ENCODE data around the gene SERPINI1.

SERPINI1 gene

GRCh38 chr3:167808910-167809309 lies 73.4 kb downstream of the SERPINI1 start:
- H3K4me3 ChIP-seq (ENCODE audit: low read depth, low read length) = no peak overlapping the region
- no peak for TF ChIP-seq CTCF (IDR thresholded peaks at IDR 0.05; ENCODE audit: insufficient read depth, low read depth, low read length, missing control alignments)
- no peak for DNase-seq (ENCODE audit: low read depth)

- no peak overlapping the region for H3K4me3 ChIP-seq (ENCODE audit: low read depth, low read length)
- TF ChIP-seq CTCF (IDR thresholded peaks at IDR 0.05; ENCODE audit: insufficient read depth, low read depth, low read length, missing control alignments) = no peak
- DNase-seq (ENCODE audit: low read depth) = no peak
Observed at GRCh38 chr3:167810236-167810635, 74.7 kb downstream of the SERPINI1 start.

DNA sequence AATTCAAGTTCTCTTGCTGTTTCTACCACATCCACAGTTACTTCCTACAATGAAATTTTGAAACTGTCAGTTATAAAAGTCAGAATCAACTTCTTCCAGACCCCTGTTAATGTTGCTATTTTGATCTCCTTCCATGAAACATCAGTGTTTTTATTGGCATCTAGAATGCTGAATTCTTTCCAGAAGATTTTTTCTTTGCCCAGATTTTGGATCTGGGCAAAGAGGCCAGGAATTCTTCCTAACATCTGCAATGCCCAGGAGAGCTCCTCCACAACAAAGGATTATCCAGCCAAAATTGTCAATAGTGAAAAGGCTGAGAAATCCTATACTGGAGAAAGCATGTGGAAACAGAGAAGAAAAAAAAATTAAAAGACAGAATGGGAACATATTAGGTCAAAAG lies 75.5 kb downstream of the SERPINI1 start:
- H3K4me3 ChIP-seq (ENCODE audit: low read depth, low read length) = no peak overlapping the region
- DNase-seq (ENCODE audit: low read depth) = no peak
- no peak for TF ChIP-seq CTCF (IDR thresholded peaks at IDR 0.05; ENCODE audit: insufficient read depth, low read depth, low read length, missing control alignments)

GRCh38 chr3:167813169-167814123 lies 77.9 kb downstream of the SERPINI1 start:
- no peak overlapping the region for H3K4me3 ChIP-seq (ENCODE audit: low read depth, low read length)
- TF ChIP-seq CTCF (IDR thresholded peaks at IDR 0.05; ENCODE audit: insufficient read depth, low read depth, low read length, missing control alignments) = no peak
- no peak for DNase-seq (ENCODE audit: low read depth)

DNA sequence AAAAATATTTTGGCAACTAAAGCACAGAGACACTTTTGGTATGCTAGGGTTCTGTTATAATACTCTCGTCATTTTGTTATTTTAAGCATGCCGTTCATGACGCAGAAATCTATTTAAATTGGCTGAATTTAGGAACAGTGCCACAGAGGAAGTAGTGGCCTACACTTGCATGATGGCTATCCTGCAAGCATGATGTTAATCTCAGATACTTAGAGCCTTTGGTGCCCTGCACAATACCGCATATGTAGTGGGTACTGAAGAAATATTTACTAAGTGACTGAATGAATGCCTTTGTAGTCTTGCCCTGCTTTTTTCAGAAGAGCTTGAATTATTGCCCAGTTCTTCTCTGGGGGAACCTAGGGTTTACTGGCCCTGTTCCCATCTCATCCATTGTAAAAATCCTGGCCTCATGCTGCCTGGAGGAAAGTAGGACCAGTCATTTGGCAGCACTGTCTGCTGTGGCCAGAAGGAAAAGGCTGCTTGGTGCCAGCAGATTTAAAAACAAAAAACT lies 79.0 kb downstream of the SERPINI1 start:
- no peak for DNase-seq (ENCODE audit: low read depth)
- TF ChIP-seq CTCF (IDR thresholded peaks at IDR 0.05; ENCODE audit: insufficient read depth, low read depth, low read length, missing control alignments) = no peak
- H3K4me3 ChIP-seq (ENCODE audit: low read depth, low read length) = no peak overlapping the region

- no peak for TF ChIP-seq CTCF (IDR thresholded peaks at IDR 0.05; ENCODE audit: insufficient read depth, low read depth, low read length, missing control alignments)
- H3K4me3 ChIP-seq (ENCODE audit: low read depth, low read length) = no peak overlapping the region
- DNase-seq (ENCODE audit: low read depth) = no peak
Observed at GRCh38 chr3:167816953-167817352, 81.4 kb downstream of the SERPINI1 start.

Data from GM12865 (cell line).